A549 (cell line): Measurements from ENCODE around the gene MSMP. TPM values are rescaled to one million over a fixed set of nuclear protein-coding genes. Genes with fewer than 3 reads are reported as not detected.

Source experiments
- ATAC-seq, 2 experiments: fragments of 200-7000 bp in 1 of 2; fragments of >200 bp in 1 of 2; cut with Nextera tagmentation in 1 of 2; cut with Tn5 transposase in 1 of 2; 3 replicates each; pipeline versions ENCODE4 v1.8.0 to v1.9.1; 2018 to 2020; ENCODE audit warnings: mild to moderate bottlenecking in 1 of 2, moderate library complexity in 1 of 2
- CTCF ChIA-PET: fragments of 300-600 bp; sonication (Branson Sonifier 250); formaldehyde crosslinking; extraction: SDS; loops from one replicate; lab custom pipeline; 2021; ENCODE audit warnings: antibody characterized with exemption, inconsistent platforms; lab: Yijun Ruan, JAX
- POLR2A ChIA-PET: fragments of 350-600 bp; formaldehyde crosslinking; extraction: SDS; loops from one replicate; lab custom pipeline; 2021; ENCODE audit warnings: antibody characterized with exemption, inconsistent platforms; lab: Yijun Ruan, JAX
- DNase-seq, 2 experiments: peaks; one replicate each; pipeline versions ENCODE4 v3.0.0 to v3.0.0-alpha.2; 2011 to 2016; ENCODE audit warnings: low read depth in 1 of 2, low spot score in 1 of 2
- FAIRE-seq: peaks from 2 replicates; lab custom pipeline; 2011; peaks lifted over from hg19 to GRCh38; lab: Jason Lieb, UNC
- H3K27ac ChIP-seq, 2 experiments: fragments of >200 bp; sonication (Bioruptor Twin); formaldehyde crosslinking; 3 replicates each; pipeline ENCODE4 v1.5.1; 2016 to 2017
- H3K4me1 ChIP-seq: fragments of >200 bp; sonication (Bioruptor Twin); formaldehyde crosslinking; 3 replicates; pipeline ENCODE4 v1.6.1; 2016
- H3K4me2 ChIP-seq: fragments of >200 bp; sonication (Bioruptor Twin); formaldehyde crosslinking; 3 replicates; pipeline ENCODE4 v1.6.1; 2016
- H3K4me3 ChIP-seq: fragments of >200 bp; sonication (Bioruptor Twin); formaldehyde crosslinking; 3 replicates; pipeline ENCODE4 v1.5.1; 2016
- H3K9me3 ChIP-seq: fragments of >200 bp; sonication (Bioruptor Twin); formaldehyde crosslinking; 3 replicates; pipeline ENCODE4 v1.6.1; 2016
- BHLHE40 ChIP-seq: IDR thresholded peaks from 2 replicates; pipeline ENCODE4 v1.6.1; 2012; ENCODE audit warnings: low read depth, low read length, inconsistent platforms
- CEBPB ChIP-seq, 2 experiments: fragments of >200 bp in 1 of 2; sonication (Bioruptor Twin) in 1 of 2; formaldehyde crosslinking in 1 of 2; IDR thresholded peaks; 2 replicates each; pipeline ENCODE4 v1.6.1; 2012 to 2016
- EHF ChIP-seq: fragments of 250-450 bp; sonication (Bioruptor Pico); IDR thresholded peaks from 2 replicates; pipeline ENCODE4 v1.5.0; 2020; ENCODE audit warnings: mild to moderate bottlenecking
- FOSL2 ChIP-seq, 2 experiments: fragments of 450-650 bp in 1 of 2; fragments of >200 bp in 1 of 2; sonication (Bioruptor Twin) in 1 of 2; formaldehyde crosslinking; IDR thresholded peaks; 2 replicates each; pipeline versions ENCODE4 v1.5.0 to v1.6.1; 2016 to 2020; ENCODE audit warnings: mild to moderate bottlenecking in 1 of 2, moderate library complexity in 1 of 2
- JUN ChIP-seq, 2 experiments: fragments of >200 bp; sonication (Bioruptor Twin); formaldehyde crosslinking; IDR thresholded peaks; 2 replicates in 1 of 2; 3 replicates in 1 of 2; pipeline ENCODE4 v1.6.1; 2016 to 2017
- MAZ ChIP-seq: fragments of 150-350 bp; IDR thresholded peaks from 2 replicates; pipeline ENCODE4 v1.6.1; 2014; ENCODE audit warnings: antibody characterized with exemption, low read depth, low read length, borderline replicate concordance
- MYC ChIP-seq: IDR thresholded peaks from 2 replicates; pipeline ENCODE4 v1.6.1; 2012; ENCODE audit warnings: mild to moderate bottlenecking, inconsistent platforms, low read length, improper control_type of control experiment, borderline replicate concordance
- POLR2A ChIP-seq: IDR thresholded peaks from 2 replicates; pipeline ENCODE4 v1.6.1; 2012; ENCODE audit warnings: mild to moderate bottlenecking, low read length
- RAD21 ChIP-seq, 2 experiments: fragments of >200 bp in 1 of 2; sonication (Bioruptor Twin) in 1 of 2; formaldehyde crosslinking in 1 of 2; IDR thresholded peaks in 1 of 2; conservative IDR thresholded peaks in 1 of 2; 2 replicates in 1 of 2; 3 replicates in 1 of 2; pipeline ENCODE4 v1.6.1; 2012 to 2018; ENCODE audit warnings: inconsistent platforms in 1 of 2
- RCOR1 ChIP-seq: fragments of 150-350 bp; IDR thresholded peaks from 2 replicates; pipeline ENCODE4 v1.6.1; 2014; ENCODE audit warnings: antibody characterized with exemption, low read length, low read depth
- SMC3 ChIP-seq: fragments of >200 bp; sonication (Bioruptor Twin); formaldehyde crosslinking; IDR thresholded peaks from 3 replicates; pipeline ENCODE4 v1.6.1; 2018; ENCODE audit warnings: inconsistent platforms
- ZSCAN20 ChIP-seq: fragments of 250-450 bp; sonication (Bioruptor Pico); IDR thresholded peaks from 2 replicates; pipeline ENCODE4 v1.8.0; 2022; ENCODE audit warnings: mild to moderate bottlenecking, moderate library complexity
- WGBS: methylation state at CpG from one replicate; pipeline ENCODE4 v1.1.6; 2017; ENCODE audit errors: missing lambda C conversion rate; 5-methylcytosine and 5-hydroxymethylcytosine counted together
- polyA plus RNA-seq, 4 experiments: library from polyadenylated mRNA; depleted of rRNA in 3 of 4; stranded (reverse); fragments of >200 nt; fragmentation: RNase III in 1 of 4; extraction: RNeasy Plus Mini Kit Qiagen cat#74134 plus additional on column Dnase treatment in 1 of 4; gene quantifications; 2 replicates in 3 of 4; 3 replicates in 1 of 4; pipeline ENCODE4 v1.2.3, GENCODE V29; 2011 to 2017
- TF ChIP-seq, protein P1 (sequence below): fragments of 150-350 bp; IDR thresholded peaks from 2 replicates; pipeline ENCODE4 v1.6.1; 2014; ENCODE audit warnings: low read depth, mild to moderate bottlenecking, low read length
- TF ChIP-seq, protein P2 (sequence below): fragments of >200 bp; sonication (Bioruptor Twin); formaldehyde crosslinking; IDR thresholded peaks from 3 replicates; pipeline ENCODE4 v1.5.1; 2016
- TF ChIP-seq, protein P3 (sequence below): fragments of 250-450 bp; sonication (Bioruptor Pico); IDR thresholded peaks from 2 replicates; pipeline ENCODE4 v1.5.0; 2021; ENCODE audit warnings: mild to moderate bottlenecking, moderate library complexity, borderline replicate concordance
- TF ChIP-seq, protein P4 (sequence below): IDR thresholded peaks from 2 replicates; pipeline ENCODE4 v1.6.1; 2012
- TF ChIP-seq, protein P5 (sequence below): IDR thresholded peaks from 2 replicates; pipeline ENCODE4 v1.6.1; 2012
- TF ChIP-seq, protein P6 (sequence below): fragments of >200 bp; sonication (Bioruptor Twin); formaldehyde crosslinking; IDR thresholded peaks from 2 replicates; pipeline ENCODE4 v1.6.1; 2016
- TF ChIP-seq, protein P7 (sequence below): fragments of >200 bp; sonication (Bioruptor Twin); formaldehyde crosslinking; IDR thresholded peaks from 3 replicates; pipeline ENCODE4 v1.6.1; 2016

MSMP gene
- polyA plus RNA-seq, 2 of the 4 experiments (the other 2 are of a cell fraction): not detected

DNA sequence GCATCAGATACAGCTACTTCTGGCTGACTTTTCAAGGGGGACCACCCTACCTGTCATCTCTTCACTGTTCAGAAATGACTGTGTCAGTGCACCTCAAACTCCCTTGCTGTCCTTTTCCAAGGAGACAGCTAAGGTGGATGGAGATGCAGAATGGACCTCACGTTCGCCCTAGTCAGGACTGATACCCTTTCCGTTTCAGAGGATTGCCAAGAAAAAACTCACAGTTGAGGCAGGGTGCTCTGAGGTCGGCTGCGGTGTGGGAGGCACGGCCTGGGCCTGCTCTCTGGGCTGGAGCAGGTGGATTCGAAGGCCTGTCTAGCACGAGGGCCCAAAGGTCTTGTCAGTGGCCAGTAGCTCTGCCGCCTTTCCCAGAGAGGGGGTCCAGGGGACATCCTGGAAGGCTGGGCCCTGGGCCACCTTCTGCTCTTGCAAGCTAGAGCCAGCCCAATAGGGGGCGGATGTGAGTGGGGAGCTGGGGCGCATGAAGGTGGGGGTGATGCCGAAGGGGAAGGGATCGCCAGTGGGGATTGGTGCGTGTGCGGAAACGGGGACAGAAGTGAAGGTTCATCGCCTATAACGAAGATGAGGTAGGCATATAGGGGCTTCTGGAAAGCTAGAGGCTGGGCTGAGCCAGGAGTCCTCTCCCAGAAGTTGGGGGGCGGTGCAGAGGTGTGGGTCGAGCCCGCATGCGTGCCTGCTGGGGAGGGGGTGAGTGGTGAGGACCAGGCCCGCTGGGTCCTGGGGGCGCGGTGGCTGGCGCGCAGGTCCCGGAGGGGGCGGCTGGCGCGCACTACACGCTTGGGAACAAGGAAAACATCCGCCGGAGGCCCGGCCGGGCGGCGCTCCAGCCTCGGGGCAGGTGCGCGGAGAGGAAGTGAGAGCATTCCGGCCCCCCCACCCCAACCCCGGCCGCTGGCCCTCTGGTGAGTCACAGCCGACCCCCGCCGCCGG lies 2.5 kb upstream of the MSMP start:
- no peak for FAIRE-seq
- DNase-seq: peak; percentile 64 to 86

More for the DNA sequence above, 2.5 kb upstream of the MSMP start:
- ChIA-PET POLR2A (interaction anchor here (0.6 to 1.5 kb wide), 8 partner anchors 15 to 151 kb away, joined by 3 to 5 read pairs (median 4); partner anchors contain the start of genes CREB3, SPAG8 and TLN1), CTCF (interaction anchor here (0.6 to 6.5 kb wide), 27 partner anchors 13 to 154 kb away, joined by 3 to 75 read pairs (median 4); partner anchors contain the start of genes CCDC107, CREB3, GBA2 and HINT2)
- Histone ChIP-seq H3K27ac (peak overlapping the region; percentile 95 to 97), H3K9me3 (no peaks in the 10 kb centered on the region), H3K4me1 (peaks cover 16% of the 10 kb centered on the region), H3K4me2 (peak overlapping the region; percentile 76), H3K4me3 (peak overlapping the region; percentile 83)
- WGBS: 26% methylated on average over 20 of the region's 48 CpGs
- TF ChIP-seq EHF (CRISPR knock-in tag): no peak
- TF ChIP-seq, protein P1, sequence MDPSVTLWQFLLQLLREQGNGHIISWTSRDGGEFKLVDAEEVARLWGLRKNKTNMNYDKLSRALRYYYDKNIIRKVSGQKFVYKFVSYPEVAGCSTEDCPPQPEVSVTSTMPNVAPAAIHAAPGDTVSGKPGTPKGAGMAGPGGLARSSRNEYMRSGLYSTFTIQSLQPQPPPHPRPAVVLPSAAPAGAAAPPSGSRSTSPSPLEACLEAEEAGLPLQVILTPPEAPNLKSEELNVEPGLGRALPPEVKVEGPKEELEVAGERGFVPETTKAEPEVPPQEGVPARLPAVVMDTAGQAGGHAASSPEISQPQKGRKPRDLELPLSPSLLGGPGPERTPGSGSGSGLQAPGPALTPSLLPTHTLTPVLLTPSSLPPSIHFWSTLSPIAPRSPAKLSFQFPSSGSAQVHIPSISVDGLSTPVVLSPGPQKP: no peak
- TF ChIP-seq, protein P2, sequence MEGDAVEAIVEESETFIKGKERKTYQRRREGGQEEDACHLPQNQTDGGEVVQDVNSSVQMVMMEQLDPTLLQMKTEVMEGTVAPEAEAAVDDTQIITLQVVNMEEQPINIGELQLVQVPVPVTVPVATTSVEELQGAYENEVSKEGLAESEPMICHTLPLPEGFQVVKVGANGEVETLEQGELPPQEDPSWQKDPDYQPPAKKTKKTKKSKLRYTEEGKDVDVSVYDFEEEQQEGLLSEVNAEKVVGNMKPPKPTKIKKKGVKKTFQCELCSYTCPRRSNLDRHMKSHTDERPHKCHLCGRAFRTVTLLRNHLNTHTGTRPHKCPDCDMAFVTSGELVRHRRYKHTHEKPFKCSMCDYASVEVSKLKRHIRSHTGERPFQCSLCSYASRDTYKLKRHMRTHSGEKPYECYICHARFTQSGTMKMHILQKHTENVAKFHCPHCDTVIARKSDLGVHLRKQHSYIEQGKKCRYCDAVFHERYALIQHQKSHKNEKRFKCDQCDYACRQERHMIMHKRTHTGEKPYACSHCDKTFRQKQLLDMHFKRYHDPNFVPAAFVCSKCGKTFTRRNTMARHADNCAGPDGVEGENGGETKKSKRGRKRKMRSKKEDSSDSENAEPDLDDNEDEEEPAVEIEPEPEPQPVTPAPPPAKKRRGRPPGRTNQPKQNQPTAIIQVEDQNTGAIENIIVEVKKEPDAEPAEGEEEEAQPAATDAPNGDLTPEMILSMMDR: peak; percentile 69
- TF ChIP-seq, protein P3, sequence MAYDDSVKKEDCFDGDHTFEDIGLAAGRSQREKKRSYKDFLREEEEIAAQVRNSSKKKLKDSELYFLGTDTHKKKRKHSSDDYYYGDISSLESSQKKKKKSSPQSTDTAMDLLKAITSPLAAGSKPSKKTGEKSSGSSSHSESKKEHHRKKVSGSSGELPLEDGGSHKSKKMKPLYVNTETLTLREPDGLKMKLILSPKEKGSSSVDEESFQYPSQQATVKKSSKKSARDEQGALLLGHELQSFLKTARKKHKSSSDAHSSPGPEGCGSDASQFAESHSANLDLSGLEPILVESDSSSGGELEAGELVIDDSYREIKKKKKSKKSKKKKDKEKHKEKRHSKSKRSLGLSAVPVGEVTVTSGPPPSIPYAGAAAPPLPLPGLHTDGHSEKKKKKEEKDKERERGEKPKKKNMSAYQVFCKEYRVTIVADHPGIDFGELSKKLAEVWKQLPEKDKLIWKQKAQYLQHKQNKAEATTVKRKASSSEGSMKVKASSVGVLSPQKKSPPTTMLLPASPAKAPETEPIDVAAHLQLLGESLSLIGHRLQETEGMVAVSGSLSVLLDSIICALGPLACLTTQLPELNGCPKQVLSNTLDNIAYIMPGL (CRISPR knock-in tag): 0 out of 2 replicates have a peak, but pooled peaks have one; percentile 9
- TF ChIP-seq JUN (IDR thresholded peaks at IDR 0.05): peak; percentile 45 to 84; a peak in 3 of 5 replicates
- TF ChIP-seq, protein P4, sequence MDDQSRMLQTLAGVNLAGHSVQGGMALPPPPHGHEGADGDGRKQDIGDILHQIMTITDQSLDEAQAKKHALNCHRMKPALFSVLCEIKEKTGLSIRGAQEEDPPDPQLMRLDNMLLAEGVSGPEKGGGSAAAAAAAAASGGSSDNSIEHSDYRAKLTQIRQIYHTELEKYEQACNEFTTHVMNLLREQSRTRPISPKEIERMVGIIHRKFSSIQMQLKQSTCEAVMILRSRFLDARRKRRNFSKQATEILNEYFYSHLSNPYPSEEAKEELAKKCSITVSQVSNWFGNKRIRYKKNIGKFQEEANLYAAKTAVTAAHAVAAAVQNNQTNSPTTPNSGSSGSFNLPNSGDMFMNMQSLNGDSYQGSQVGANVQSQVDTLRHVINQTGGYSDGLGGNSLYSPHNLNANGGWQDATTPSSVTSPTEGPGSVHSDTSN: peak; percentile 26; the same call in 1 of the 2 replicates
- no peak for TF ChIP-seq ZSCAN20 (CRISPR knock-in tag)
- peak; percentile 34 to 42; a peak in 3 of 5 replicates for TF ChIP-seq RAD21 (conservative IDR thresholded peaks at IDR 0.05 in 1 of 2, IDR thresholded peaks at IDR 0.05 in 1 of 2)
- TF ChIP-seq POLR2A: peak; percentile 19
- TF ChIP-seq FOSL2 (IDR thresholded peaks at IDR 0.05): no peak
- peak; percentile 56 for TF ChIP-seq FOSL2 (CRISPR knock-in tag; IDR thresholded peaks at IDR 0.05)
- TF ChIP-seq, protein P5, sequence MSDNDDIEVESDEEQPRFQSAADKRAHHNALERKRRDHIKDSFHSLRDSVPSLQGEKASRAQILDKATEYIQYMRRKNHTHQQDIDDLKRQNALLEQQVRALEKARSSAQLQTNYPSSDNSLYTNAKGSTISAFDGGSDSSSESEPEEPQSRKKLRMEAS: peak; percentile 65; the same call in 1 of the 2 replicates
- TF ChIP-seq MYC: 0 out of 2 replicates have a peak, but pooled peaks have one; percentile 36
- TF ChIP-seq, protein P6, sequence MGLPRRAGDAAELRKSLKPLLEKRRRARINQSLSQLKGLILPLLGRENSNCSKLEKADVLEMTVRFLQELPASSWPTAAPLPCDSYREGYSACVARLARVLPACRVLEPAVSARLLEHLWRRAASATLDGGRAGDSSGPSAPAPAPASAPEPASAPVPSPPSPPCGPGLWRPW: no peak
- TF ChIP-seq, protein P7, sequence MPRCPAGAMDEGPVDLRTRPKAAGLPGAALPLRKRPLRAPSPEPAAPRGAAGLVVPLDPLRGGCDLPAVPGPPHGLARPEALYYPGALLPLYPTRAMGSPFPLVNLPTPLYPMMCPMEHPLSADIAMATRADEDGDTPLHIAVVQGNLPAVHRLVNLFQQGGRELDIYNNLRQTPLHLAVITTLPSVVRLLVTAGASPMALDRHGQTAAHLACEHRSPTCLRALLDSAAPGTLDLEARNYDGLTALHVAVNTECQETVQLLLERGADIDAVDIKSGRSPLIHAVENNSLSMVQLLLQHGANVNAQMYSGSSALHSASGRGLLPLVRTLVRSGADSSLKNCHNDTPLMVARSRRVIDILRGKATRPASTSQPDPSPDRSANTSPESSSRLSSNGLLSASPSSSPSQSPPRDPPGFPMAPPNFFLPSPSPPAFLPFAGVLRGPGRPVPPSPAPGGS: peak; percentile 55; the same call in 2 of the 3 replicates
- TF ChIP-seq BHLHE40: no peak
- no peak for TF ChIP-seq RCOR1
- peak; percentile 49; the same call in 2 of the 3 replicates for TF ChIP-seq SMC3
- TF ChIP-seq CEBPB (IDR thresholded peaks at IDR 0.05): no peak
- 0 out of 2 replicates have a peak, but pooled peaks have one; percentile 65 for TF ChIP-seq MAZ
- TF ChIP-seq, all 56 proteins: peak for 12
- peak; percentile 89 to 91 for ATAC-seq
